PFSK-1 (cell line): ENCODE results near the gene MFSD6.

ENCODE experiments used
- FOXP2 ChIP-seq: optimal IDR thresholded peaks from 2 replicates; pipeline ENCODE3; 2011; ENCODE audit warnings: borderline replicate concordance, control low read depth, inconsistent platforms; ENCODE audit not compliant: insufficient read depth; ENCODE audit errors: extremely low read length, extremely low read depth
- POLR2AphosphoS5 ChIP-seq: IDR thresholded peaks from 2 replicates; pipeline ENCODE4 v1.6.1; 2012; ENCODE audit warnings: low read depth, mild to moderate bottlenecking, control low read depth, low read length, moderate library complexity
- SIN3A ChIP-seq: IDR thresholded peaks from 2 replicates; pipeline ENCODE4 v1.6.1; 2012; ENCODE audit warnings: mild to moderate bottlenecking, low read length, moderate library complexity, borderline replicate concordance; ENCODE audit not compliant: insufficient read depth
- TAF1 ChIP-seq: IDR thresholded peaks from 2 replicates; pipeline ENCODE4 v1.6.1; 2012; ENCODE audit warnings: low read length, control low read depth, borderline replicate concordance; ENCODE audit not compliant: insufficient read depth
- TF ChIP-seq, protein P1 (sequence below), 2 experiments: IDR thresholded peaks; 2 replicates each; pipeline versions ENCODE4 v1.6.1 to v1.8.0; 2011 to 2012; ENCODE audit warnings: low read depth in 2 of 2, low read length in 2 of 2, control low read depth in 1 of 2, inconsistent platforms in 1 of 2, mild to moderate bottlenecking in 1 of 2, moderate library complexity in 1 of 2; ENCODE audit not compliant: insufficient read depth in 1 of 2

MFSD6 gene

DNA sequence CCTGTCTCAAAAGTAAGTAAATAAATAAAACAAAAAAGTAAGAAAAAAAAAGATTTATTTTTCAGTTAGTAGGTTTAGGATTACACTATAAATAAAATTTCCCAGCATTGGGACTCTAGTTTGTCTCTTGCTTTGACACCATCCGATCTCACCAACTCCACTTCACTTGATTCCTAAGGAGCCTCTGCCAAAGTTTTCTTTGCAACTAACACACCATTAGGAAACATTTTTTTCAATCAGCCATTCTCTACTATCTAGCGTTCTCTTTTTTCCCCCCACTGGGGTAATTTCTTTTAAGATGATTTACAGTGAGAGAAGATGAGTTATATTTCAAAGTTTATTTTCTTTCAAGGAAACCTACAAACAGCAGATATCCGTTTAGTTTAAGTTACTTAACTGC lies 136.9 kb downstream of the MFSD6 start:
- TF ChIP-seq SIN3A, result no peak
- TF ChIP-seq POLR2AphosphoS5, result no peak
- TF ChIP-seq, protein P1, sequence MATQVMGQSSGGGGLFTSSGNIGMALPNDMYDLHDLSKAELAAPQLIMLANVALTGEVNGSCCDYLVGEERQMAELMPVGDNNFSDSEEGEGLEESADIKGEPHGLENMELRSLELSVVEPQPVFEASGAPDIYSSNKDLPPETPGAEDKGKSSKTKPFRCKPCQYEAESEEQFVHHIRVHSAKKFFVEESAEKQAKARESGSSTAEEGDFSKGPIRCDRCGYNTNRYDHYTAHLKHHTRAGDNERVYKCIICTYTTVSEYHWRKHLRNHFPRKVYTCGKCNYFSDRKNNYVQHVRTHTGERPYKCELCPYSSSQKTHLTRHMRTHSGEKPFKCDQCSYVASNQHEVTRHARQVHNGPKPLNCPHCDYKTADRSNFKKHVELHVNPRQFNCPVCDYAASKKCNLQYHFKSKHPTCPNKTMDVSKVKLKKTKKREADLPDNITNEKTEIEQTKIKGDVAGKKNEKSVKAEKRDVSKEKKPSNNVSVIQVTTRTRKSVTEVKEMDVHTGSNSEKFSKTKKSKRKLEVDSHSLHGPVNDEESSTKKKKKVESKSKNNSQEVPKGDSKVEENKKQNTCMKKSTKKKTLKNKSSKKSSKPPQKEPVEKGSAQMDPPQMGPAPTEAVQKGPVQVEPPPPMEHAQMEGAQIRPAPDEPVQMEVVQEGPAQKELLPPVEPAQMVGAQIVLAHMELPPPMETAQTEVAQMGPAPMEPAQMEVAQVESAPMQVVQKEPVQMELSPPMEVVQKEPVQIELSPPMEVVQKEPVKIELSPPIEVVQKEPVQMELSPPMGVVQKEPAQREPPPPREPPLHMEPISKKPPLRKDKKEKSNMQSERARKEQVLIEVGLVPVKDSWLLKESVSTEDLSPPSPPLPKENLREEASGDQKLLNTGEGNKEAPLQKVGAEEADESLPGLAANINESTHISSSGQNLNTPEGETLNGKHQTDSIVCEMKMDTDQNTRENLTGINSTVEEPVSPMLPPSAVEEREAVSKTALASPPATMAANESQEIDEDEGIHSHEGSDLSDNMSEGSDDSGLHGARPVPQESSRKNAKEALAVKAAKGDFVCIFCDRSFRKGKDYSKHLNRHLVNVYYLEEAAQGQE (IDR thresholded peaks at IDR 0.05; ENCODE audit: insufficient read depth in 1 of 2, low read depth in 2 of 2, low read length in 2 of 2), result no peak
- no peak for TF ChIP-seq FOXP2
- no peak for TF ChIP-seq TAF1

DNA sequence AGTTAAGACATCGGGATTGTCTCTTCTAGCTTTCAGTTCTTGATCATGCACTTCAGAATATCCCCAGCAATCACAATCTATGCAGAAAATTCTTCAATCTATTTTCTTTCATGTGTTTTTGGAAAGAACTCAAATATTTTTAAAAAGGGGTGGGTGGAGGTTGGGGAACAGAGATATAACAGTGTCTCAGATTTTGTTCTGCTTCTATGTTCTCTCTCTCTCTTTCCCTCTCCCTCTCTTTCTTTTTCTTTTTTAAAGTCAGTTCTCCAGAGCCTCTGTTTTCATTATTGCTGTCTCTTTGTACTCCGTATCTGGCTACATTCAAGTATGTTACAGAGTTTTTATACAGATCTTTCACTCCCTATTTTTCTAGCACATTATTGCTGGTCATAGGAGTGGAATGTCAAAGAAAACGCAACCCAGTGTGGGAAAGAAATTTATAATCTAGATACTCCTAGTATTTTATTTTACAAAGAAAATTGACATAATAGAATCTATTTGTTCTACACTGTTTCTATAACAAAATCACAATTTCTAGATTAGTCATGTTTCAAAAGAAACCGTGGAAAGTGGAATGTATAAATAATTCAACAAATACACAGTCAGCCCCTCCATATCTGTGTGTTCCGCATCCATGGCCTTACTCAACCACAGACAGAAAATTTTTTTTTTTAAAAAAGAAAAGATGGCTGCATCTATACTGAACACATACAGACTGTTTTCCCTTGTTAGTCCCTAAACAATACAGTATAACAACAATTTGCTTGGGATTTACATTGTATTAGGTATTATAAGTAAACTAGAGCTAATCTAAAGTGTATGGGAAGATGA lies 137.6 kb downstream of the MFSD6 start:
- TF ChIP-seq TAF1, result no peak
- no peak for TF ChIP-seq FOXP2
- TF ChIP-seq, protein P1 (IDR thresholded peaks at IDR 0.05; ENCODE audit: insufficient read depth in 1 of 2, low read depth in 2 of 2, low read length in 2 of 2), result no peak
- TF ChIP-seq SIN3A, result no peak
- no peak for TF ChIP-seq POLR2AphosphoS5

DNA sequence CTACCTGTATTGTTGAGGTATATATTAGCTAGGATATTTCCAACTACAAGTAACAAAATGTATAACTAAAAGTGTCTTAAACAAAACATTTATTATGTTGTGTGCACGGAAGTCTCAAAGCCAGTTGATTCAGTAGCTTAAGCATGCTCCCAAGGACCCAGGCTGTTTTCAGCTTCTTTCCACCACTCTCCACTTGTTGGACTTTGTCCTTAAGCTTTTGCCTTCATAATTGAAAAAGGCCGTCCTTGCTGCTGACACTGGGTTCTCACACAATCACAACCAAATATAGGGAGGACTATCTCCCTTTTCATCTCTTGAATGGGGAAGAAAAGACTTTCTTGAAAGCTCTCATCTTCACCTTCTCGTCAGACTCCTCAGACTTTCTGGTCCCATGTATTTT lies 138.6 kb downstream of the MFSD6 start:
- TF ChIP-seq FOXP2 (no peak), POLR2AphosphoS5 (no peak), TAF1 (no peak), SIN3A (no peak)
- TF ChIP-seq, protein P1 (IDR thresholded peaks at IDR 0.05; ENCODE audit: insufficient read depth in 1 of 2, low read depth in 2 of 2, low read length in 2 of 2), result no peak

DNA sequence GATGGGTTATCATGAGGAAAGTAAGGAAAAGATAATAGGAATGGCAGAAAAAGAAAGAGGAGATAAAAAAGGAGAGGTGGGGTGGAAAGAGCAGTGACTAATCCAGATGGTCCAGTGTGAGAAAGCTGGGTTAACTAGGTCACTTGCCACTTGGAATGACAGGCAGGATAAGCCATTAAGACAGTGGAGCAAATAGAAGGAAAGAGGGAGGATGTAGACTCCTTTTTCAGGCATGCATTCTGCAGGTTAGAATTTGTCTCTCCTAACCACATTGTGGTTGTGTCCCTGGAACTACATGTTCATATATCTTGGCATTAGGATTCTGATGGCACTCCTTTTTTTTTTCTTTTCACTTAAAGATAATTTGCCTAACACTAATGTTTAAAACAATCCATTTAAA lies 139.7 kb downstream of the MFSD6 start:
- TF ChIP-seq TAF1 (no peak), FOXP2 (no peak), POLR2AphosphoS5 (no peak), SIN3A (no peak)
- TF ChIP-seq, protein P1 (IDR thresholded peaks at IDR 0.05; ENCODE audit: insufficient read depth in 1 of 2, low read depth in 2 of 2, low read length in 2 of 2), result no peak
